DMS 273 treated with DMSO at 0.1 percent for 48 hours (cell line): ENCODE data around the gene ITGB5.
"Not testable (repeated sequence)": the region's sequence is repeated elsewhere in the genome, so short reads cannot be mapped to it uniquely, and the experiment has no call there.

Source experiments
- DNase-seq: peaks from one replicate; lab custom pipeline; 2025; lab: John Stamatoyannopoulos, UW

Gene ITGB5

DNA sequence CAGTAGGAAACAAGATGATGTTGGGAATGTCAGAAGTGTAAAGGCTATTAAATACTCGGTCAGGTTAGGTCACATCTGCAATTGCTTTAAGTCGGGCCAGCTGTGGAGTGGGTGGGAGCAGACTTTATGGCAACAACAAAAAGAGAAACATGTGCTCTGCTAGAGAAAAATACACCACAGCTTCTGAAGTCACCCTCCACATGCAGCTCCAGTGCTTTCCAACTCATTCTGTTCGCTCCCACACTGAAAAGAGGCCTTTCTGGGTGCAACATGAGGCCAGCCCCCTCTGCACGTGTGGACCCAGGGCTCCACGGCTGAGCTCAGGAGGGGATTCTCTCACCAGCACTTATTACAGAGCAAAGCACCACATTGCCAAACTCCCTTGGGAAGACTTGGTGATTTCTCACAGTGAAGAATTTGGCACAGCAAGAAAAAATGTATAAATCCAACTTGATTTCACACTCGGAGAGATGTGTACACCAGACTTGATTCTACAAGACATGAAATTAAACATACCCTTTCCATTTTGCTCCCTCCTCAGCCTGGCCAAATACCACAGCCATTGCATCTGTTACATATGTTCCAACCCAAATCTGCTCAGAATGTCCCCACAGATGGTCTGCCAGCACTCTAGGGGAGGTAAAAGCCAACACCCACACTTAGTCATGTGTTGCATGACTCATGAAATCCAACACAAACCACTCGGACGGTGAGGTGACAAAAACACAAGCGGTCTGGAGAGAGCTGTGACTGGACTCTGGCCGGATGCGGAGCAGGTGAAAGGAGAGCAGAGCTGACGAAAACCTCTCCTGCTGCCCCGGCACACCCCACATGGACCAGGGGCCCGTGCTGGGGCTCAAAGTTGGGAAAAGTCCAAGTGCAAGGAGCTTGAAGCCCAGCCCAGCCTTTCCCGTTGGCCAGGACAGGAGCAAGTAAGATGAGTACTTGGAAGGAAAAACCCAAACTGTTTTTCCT, 74.6 kb downstream of the ITGB5 start:
- peak; percentile 95 for DNase-seq

DNA sequence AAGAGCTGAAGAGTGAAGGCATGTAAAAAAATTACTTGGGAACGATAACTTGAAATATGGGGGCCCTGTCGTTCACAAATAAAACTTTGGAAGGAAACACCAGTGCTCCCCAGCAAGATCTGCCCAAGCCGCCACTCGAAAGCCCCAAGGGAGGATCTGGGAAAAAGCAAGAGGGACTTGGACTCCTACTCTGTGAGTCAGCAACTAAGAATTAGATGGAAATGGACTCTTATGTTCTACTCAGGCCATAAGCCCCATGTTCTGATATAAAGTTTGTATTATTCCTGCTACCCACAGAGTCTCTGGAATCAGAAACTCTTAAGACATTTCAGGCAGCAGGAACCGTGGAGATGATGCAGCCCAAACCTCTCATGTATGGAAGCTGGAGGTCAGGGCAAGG, 75.7 kb downstream of the ITGB5 start:
- DNase-seq, result no peak

DNA sequence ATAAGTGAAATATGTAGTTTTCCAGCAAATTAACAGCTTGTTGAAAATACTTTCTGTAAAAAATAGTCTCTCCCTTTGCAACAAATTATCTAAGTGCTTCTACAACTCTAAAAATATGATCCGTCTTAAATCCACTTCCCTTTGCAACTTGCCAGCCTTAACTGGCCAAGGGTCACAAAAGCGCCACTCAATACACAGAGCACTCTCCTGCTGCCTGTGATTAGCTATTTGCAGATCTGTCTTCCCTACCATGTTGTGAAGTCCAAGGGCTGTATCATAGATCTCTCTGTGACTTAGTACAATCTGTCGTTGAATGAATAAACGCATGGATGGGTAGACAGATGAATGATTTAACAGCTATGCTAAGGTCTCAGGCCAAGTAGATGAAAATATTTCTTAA, 76.2 kb downstream of the ITGB5 start:
- no peak for DNase-seq

DNA sequence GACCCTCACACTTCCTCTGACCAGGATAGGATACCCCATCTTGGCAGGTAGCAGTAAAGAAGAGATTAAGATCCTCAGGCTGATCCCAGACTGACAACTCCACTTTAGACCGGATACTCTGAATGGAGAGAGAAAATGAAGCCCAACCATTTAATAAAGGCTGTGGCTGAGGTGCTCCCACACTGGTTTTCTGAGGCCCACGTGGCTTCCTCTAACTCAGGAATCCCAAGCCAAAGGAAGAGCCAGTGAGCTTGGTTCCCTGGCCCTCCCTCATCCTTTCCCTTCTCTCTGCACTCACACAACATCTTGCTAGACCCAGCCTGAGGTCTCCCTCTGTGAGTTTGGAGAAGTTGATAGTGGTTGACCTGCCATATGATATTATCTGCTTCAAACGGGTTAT, 78.1 kb downstream of the ITGB5 start:
- no peak for DNase-seq

DNA sequence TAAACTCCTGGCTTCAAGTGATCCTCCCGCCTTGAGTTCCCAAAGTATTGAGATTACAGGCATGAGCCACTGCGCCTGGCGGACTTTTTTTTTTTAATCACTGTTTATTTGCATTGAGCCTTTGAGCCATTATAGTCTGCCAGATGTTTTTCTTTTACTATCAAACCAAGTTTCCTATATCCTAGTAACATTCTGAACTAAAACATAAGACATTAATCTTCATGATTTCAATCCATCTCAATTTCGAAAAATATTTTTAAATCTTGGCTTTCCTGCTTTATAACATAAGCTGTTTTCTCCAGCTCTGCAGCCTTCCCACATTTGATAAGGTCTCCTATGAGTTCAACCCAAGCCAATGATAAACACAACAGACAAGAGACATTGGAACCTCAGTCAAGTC, 81.5 kb downstream of the ITGB5 start:
- no peak for DNase-seq

DNA sequence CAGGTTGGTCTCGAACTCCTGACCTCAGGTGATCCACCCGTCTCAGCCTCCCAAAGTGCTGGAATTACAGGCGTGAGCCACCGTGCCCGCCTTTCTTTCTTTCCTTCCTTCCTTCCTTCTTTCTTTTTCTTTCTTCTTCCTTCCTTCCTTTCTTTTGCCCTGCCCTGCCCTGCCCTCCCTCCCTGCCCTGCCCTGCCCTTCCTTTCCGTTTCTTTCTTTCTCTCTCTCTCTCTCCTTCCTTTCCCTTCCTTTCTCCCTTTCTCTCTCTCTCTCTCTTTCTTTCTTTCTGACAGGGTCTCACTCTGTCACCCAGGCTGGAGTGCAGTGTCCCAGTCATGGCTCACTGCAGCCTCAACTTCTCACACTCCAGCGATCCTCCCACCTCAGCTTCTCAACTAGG, 82.3 kb downstream of the ITGB5 start:
- DNase-seq, result no peak

DNA sequence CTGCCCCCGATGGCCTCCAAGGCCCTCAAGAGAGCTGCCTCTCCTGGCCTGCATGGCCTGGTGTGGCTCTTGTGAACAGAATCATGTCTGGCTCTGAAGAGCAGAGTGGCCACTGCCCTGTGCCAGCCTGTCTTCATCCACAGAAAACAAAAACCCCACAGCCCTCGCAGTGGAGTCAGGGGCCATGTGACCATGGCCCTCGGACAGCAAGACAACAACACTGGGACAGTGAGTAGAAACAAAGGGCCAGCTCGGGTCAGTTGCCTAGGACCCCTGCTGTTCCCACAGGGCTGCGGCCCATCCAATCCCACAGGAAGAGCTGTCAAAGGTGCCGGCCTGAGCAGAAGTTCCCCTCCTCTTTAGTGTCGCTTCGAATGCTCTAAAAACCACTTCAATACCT, 84.5 kb downstream of the ITGB5 start:
- DNase-seq, result no peak

DNA sequence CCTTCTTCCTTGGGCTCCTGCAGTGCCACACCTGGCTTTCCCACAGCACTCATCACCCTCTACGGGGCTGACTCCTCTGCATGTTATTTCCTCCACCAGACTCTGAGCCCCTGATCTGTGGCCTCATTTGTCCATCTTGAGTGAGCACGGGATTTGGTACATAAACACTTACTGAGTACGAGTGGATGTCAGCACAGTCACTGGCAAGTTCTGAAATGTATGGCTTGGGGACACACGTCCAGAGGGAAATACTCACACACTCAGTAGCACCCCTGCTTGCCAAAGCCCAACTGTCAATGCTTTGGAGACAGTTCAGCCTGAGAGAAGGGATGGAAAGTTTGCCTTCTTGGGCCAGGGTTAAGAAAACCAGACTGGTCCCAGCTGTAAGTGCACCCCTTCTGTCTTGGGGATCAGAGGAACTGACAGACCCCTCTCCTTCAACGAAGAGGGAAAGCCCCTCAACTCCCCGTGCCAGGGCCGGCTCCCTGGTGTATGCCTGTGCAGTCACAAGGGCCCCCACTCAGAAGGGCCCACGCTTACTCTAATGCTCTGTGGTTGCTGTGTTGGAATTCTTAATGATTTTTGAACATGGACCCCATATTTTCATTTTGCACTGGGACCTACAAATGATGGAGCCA, 85.0 kb downstream of the ITGB5 start:
- no peak for DNase-seq

DNA sequence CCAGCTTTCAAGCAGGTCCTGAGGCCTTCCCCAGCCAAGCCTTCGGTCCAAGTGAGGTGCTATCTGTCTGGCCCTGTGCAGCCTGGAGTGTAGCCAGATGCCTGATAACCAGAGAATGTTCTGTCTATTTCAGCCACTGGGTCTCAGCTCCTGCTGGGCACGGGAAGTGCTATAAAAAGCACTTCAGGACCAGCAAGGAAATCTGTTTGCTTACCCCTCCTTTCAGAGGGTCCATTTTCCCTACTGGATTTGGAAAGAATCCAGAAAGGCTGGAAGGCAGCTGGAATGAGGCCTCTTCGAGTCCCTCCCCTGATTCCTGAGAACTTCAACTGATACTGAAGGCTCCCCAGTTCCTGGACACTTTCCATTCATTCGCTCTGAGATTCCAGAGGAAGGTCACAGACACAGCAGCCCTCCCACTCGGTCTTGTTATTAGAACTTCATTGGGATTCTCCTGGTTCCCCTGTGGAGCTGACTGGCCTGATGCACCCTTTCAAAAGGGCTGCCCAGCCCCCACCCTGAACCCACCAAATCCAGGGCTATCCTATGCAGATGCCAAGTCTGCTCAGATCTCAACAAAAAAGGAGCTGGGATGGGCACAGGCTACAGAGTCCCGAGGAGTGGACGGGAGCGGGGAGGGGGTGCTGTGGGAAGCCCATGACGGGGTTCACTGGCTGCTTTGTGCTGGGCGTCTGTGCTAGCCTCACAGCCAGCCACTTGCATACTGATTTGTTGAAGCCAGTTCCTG, 86.5 kb downstream of the ITGB5 start:
- peak; percentile 26 for DNase-seq

DNA sequence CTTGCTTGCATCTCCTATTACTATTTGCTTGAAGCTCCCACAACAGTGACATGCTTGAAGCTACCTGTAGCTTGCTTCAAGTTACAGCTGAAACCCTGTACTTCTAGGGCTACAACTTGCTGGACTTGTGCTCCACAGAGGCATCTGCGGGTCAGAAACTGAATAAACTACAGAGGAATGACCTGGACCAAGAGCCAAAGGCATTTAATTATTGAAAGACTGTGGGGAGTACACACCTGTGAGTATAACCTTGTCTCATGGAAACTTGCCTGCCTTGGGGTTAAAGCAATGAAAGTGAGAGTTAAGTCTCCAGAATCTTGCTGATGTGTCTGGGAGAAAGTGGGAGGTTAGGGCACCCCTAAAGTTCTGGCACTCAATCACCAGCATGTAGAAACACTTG, 87.1 kb downstream of the ITGB5 start:
- DNase-seq, result no peak

DNA sequence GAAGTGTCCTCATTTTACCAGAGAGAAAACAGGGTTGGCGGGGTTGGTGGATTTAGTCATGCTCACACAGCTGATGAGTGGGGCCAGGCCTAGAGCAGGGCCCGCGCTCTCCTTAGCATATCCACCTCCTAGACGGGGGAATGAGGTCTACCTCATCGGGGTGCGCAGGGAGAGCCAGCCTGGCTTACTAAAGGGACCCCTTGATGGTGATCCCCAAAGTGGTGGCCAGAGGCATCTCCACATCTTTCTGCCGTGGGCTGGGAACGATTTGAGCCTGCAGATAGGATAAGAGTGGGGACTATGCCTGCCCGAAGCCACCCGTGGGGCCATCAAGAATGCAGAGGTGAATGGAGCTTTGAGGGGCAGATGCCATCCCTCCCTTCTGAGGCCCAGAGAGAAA, 87.5 kb downstream of the ITGB5 start:
- no peak for DNase-seq

DNA sequence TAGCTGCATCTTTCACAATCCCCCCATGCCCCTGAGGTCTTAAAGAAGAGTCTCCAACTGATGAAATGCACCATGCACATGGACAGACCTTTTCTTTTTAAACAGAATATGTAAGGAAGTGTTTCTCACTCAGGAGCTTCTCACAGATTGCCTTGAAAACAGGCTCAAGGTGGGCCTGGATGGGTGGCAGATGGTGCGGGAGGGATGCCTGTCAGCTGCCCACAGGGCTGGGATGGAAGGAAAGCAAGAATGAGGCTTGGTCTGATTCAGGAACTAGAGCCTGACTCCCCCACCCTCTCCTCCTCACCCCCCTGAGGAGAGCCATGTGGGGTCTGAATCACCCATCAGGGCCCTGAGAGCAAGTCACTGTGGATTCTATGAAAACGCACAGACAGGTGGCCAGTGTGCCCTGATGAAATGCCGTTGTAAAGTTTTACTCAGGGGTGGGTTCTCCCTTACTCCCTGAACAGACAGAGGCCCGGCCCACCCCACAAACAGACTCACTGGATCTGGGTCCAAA, 89.7 kb downstream of the ITGB5 start:
- DNase-seq, result peak; percentile 53

DNA sequence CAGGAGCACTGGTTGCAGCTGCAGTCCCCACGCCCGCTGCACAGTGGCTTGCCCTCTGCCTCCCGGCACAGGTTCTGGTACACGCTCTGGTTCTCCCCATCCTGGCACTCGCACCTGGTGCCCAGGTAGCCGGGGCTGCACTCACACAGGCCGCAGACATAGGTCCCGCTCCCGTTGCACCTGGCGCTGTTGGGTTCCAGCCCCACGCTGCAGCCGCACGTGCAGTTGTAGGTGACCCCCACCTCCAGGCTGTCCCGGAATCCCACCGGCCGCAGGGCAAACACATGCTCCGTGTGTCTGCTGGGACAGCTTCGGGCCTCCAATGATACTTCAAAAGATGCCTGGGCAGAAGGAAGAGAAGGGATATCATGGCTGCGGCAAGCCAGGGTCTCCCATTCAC, 90.7 kb downstream of the ITGB5 start:
- no peak for DNase-seq

DNA sequence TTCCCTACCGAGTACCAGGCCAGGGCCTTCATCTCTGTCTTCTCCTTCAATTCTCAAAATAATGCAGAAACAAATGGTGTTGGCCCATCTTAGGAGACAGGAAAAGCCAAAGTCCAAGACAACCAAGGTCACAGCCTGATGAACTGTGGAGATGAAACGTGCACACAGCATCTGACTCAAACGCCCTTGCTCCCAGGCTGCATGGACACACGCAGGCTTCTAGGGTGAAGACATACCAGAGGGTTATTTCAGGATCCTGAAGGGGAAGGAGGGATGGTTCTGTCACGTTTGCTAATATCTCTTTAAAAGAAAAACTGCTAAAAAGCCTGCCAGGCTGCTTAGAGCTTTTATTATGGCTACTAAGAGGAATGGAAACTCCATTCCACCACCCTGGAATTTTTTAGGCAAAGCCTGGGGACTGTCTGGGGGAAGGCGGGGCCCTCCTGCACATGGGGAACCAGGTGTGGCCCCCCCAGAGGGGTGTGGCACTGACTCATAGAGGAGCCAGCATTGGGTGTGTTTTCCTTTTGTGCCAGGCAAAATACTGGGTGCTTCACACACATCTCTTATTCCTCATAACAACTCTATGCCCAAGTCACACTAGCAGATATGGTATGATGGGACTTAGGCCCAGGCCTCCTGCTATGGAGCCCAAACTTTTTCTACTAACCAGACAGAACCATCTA, 94.0 kb downstream of the ITGB5 start:
- DNase-seq, result no peak

DNA sequence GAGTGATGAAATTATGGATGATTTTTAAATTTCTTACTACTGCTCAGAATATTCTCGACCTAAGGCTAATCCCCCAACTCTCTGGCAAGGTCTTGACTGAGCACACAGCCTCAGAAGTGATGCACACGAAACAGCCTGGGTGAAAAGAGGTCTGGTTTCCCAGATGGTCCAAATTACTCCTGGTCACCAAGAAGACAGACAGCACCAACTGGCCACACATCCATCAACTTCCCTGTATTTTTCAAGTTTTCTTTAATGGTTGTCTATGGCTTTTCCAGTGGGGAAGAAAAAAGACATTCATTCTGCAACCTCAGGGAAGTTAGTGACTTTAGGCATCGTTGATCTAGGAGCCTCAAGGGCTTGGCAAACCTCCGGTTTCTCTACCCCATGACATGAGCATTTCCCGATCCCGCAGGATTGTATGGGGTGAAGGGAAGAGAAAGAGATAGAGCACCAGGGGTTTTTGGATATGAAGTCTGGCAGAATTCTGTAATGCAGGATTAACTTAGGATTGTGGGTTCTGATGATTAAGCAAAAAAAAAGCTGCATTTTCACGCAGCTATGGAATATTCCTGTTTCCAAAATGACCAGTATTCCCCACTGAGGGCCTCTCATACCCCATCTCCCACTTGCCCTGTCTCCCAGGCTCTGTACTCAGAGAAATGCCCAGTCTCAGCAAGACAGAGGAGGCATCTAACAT, 94.7 kb downstream of the ITGB5 start:
- no peak for DNase-seq

DNA sequence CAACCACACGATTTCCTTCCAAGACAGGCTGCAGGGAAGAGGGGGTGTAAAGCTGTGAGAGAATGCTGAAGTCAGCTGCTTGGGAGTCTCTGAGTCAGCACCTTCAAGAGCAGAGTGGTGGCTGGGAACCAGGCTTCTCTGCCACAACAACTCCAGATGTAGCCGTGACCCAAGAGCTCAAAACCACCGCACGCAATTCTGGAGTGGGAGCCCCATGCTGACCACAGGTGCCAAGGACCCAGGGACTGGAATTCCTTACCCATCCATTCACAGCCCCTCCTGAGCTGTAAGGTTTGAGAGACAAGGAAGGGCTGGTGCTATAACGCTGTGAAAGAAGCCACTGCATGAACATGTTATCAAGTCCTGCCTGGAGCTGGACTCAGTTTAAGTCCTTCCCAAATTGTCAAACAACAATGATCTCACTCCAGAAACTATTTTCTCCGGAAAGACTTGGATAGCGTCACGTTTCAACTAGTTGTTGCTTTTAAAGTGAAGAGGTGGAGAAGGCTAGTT, 95.5 kb downstream of the ITGB5 start:
- no peak for DNase-seq

DNA sequence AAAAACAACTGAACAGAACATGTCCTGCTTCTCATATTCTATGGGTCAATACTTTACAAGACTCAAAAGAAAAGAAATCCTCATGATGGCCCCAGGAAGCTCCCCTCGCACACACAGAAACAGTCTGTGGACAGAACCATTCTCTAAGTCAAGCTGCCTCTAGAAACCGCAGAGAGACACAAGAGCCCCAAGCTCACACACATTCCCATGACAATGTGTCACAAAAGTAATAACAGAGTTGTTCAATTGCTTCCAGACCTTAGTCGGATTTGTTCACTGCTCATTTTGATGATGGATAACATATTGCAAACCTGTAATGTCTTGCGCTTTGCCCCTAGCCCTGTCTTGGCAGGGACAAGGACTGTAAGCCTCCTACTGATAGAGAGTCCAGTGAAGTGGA, 96.0 kb downstream of the ITGB5 start:
- no peak for DNase-seq

DNA sequence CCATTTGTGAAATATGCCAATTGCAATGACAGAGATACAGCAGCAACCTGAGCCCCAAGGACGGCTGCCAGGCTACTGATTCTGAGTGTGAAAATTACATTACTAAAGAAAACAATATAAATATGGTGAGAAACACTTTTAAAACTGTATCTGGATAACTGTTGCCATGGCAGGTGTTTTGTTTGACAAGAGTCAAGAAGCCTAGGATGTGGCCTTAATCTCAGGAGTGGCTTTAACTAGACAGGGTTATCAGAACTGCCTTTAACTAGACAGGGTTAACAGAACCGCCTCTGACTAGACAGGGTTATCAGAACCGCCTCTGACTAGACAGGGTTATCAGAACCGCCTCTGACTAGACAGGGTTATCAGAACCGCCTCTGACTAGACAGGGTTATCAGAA, 98.1 kb downstream of the ITGB5 start:
- not testable (repeated sequence) for DNase-seq

DNA sequence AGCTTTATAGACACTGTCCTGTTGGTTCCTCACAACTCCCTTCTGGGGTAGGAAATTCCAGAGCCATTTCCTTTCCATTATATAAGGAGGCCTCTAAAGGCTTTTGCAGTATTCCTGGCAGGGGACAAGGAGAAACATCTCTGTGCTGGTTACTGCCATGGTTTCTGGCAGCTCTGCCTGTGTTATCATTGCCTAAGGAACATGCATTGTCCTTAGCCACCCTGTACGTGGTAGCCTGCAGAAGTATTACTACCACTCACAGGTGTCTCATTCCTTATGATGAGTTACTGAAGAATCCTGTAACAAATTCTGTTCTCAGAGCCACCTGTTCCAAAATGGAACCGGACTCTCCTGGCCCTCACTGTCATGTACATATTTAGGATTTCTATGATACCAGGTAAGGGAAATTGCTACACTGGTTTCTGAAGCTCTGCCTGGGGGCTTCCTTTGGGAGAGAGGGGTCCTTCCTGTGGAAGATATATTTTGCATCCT, 98.9 kb downstream of the ITGB5 start:
- DNase-seq, result no peak

DNA sequence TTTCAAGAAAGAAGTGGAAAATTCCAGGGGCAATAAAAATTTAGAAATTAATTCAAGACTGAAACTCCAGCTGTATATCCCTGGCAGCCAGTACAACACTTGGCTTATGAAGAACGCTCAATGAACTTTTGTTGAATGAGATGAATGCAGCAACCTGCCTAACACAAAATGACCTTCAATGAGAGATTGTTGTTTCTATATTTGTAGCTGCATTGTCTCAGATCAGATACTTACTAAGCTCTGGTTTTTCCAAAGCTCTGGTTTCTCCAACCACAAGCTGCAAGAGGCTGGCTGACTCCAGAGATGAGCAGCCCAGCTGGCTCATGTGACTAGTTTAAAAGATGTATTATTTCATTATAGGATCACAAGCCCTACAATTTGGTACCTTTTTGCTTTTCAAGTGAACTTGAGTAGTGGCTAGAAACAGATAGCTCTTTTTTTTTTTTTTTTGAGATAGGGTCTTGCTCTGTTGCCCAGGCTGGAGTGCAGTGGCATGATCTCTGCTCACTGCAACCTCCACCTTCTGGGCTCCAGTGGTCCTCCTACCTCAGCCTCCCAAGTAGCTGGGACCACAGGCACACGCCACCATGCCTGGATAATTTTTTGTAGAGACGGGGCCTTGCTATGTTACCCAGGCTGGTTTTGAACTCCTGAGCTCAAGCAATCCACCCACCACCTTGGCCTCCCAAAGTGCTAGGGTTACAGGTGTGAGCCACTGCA, 99.5 kb downstream of the ITGB5 start:
- no peak for DNase-seq
